PFSK-1 (cell line): ENCODE measurements around the gene ANKH.

Source experiments
- FOXP2 ChIP-seq: optimal IDR thresholded peaks from 2 replicates; pipeline ENCODE3; 2011; ENCODE audit warnings: borderline replicate concordance, control low read depth, inconsistent platforms; ENCODE audit not compliant: insufficient read depth; ENCODE audit errors: extremely low read length, extremely low read depth
- POLR2AphosphoS5 ChIP-seq: IDR thresholded peaks from 2 replicates; pipeline ENCODE4 v1.6.1; 2012; ENCODE audit warnings: low read depth, mild to moderate bottlenecking, control low read depth, low read length, moderate library complexity
- SIN3A ChIP-seq: IDR thresholded peaks from 2 replicates; pipeline ENCODE4 v1.6.1; 2012; ENCODE audit warnings: mild to moderate bottlenecking, low read length, moderate library complexity, borderline replicate concordance; ENCODE audit not compliant: insufficient read depth
- TAF1 ChIP-seq: IDR thresholded peaks from 2 replicates; pipeline ENCODE4 v1.6.1; 2012; ENCODE audit warnings: low read length, control low read depth, borderline replicate concordance; ENCODE audit not compliant: insufficient read depth
- TF ChIP-seq, protein P1 (sequence below), 2 experiments: IDR thresholded peaks; 2 replicates each; pipeline versions ENCODE4 v1.6.1 to v1.8.0; 2011 to 2012; ENCODE audit warnings: low read depth in 2 of 2, low read length in 2 of 2, control low read depth in 1 of 2, inconsistent platforms in 1 of 2, mild to moderate bottlenecking in 1 of 2, moderate library complexity in 1 of 2; ENCODE audit not compliant: insufficient read depth in 1 of 2

DNA sequence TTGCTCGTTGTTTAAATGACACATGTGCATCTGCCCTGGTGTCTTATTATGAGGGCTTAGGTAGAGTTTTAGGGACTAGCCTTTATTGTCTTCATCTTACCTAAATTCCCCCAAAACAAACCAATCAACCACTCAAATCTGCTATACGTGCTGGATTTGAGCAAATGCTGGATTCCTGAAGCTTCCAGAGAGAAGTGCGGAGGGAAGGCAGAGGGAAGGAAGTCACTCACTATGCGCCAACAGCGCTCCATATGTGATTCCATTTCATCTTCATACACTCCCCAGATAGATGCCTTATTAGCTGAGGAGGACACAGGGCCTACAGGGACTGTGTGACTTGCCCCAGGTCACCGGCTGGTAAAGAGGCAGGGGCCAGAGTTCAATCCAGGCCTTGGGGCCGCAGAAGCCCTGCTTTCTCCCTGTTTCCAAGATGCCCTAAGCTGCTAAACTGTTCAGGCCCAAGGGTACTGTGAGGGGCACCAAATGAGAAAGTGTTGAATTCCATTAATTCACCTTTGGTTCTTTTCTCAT is 143.6 kb downstream of the ANKH start:
- TF ChIP-seq POLR2AphosphoS5 (no peak), SIN3A (no peak), TAF1 (no peak), FOXP2 (no peak)
- TF ChIP-seq, protein P1, sequence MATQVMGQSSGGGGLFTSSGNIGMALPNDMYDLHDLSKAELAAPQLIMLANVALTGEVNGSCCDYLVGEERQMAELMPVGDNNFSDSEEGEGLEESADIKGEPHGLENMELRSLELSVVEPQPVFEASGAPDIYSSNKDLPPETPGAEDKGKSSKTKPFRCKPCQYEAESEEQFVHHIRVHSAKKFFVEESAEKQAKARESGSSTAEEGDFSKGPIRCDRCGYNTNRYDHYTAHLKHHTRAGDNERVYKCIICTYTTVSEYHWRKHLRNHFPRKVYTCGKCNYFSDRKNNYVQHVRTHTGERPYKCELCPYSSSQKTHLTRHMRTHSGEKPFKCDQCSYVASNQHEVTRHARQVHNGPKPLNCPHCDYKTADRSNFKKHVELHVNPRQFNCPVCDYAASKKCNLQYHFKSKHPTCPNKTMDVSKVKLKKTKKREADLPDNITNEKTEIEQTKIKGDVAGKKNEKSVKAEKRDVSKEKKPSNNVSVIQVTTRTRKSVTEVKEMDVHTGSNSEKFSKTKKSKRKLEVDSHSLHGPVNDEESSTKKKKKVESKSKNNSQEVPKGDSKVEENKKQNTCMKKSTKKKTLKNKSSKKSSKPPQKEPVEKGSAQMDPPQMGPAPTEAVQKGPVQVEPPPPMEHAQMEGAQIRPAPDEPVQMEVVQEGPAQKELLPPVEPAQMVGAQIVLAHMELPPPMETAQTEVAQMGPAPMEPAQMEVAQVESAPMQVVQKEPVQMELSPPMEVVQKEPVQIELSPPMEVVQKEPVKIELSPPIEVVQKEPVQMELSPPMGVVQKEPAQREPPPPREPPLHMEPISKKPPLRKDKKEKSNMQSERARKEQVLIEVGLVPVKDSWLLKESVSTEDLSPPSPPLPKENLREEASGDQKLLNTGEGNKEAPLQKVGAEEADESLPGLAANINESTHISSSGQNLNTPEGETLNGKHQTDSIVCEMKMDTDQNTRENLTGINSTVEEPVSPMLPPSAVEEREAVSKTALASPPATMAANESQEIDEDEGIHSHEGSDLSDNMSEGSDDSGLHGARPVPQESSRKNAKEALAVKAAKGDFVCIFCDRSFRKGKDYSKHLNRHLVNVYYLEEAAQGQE (IDR thresholded peaks at IDR 0.05; ENCODE audit: insufficient read depth in 1 of 2, low read depth in 2 of 2, low read length in 2 of 2), result no peak
